HepG2 (cell line): ENCODE results near the gene SLC13A2.

ENCODE experiments used
- ZFP62 ChIP-seq: sonication (generic); formaldehyde crosslinking; IDR thresholded peaks from 2 replicates; pipeline ENCODE4 v1.4.0; 2020; ENCODE audit warnings: missing genetic modification reagents
- ZNF224 ChIP-seq: sonication (generic); formaldehyde crosslinking; IDR thresholded peaks from 2 replicates; pipeline ENCODE4 v1.5.0; 2020; ENCODE audit warnings: mild to moderate bottlenecking, missing genetic modification reagents
- ZNF331 ChIP-seq: sonication (generic); formaldehyde crosslinking; IDR thresholded peaks from 2 replicates; pipeline ENCODE4 v1.4.0; 2020; ENCODE audit warnings: missing genetic modification reagents
- TF ChIP-seq, protein P1 (sequence below): sonication (generic); formaldehyde crosslinking; IDR thresholded peaks from 2 replicates; pipeline ENCODE4 v1.4.0; 2020; ENCODE audit warnings: missing genetic modification reagents
- TF ChIP-seq, protein P2 (sequence below): sonication (generic); formaldehyde crosslinking; IDR thresholded peaks from 2 replicates; pipeline ENCODE4 v1.5.0; 2020; ENCODE audit warnings: mild to moderate bottlenecking, missing genetic modification reagents, moderate library complexity
- TF ChIP-seq, protein P3 (sequence below): sonication (generic); formaldehyde crosslinking; conservative IDR thresholded peaks from 2 replicates; pipeline ENCODE4 v1.8.1; 2023; ENCODE audit warnings: missing genetic modification reagents
- TF ChIP-seq, protein P4 (sequence below): sonication (generic); formaldehyde crosslinking; IDR thresholded peaks from 2 replicates; pipeline ENCODE4 v1.4.0; 2020; ENCODE audit warnings: missing genetic modification reagents, borderline replicate concordance

DNA sequence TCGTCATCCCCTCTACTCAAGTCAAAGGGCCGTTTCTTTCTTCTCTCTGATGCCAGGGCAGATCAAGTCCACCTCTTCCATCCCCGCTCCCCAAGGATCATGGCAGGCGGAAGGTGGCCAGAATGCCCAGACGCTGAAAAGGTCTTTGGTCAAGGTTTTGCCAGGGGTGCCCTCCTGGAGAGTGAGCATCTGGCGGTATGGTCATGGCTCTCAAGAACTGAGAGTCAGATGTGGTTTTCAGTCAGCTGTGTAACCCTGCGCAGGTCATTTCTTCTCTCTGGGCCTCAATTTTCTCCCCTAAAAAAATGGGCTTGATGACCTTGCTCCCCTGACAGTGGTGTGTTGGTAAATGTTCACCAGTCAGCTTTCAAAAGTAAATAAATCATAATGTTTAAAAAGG, 45.1 kb downstream of the SLC13A2 start:
- TF ChIP-seq, protein P1, sequence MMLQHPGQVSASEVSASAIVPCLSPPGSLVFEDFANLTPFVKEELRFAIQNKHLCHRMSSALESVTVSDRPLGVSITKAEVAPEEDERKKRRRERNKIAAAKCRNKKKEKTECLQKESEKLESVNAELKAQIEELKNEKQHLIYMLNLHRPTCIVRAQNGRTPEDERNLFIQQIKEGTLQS (CRISPR knock-in tag): no peak
- TF ChIP-seq, protein P2, sequence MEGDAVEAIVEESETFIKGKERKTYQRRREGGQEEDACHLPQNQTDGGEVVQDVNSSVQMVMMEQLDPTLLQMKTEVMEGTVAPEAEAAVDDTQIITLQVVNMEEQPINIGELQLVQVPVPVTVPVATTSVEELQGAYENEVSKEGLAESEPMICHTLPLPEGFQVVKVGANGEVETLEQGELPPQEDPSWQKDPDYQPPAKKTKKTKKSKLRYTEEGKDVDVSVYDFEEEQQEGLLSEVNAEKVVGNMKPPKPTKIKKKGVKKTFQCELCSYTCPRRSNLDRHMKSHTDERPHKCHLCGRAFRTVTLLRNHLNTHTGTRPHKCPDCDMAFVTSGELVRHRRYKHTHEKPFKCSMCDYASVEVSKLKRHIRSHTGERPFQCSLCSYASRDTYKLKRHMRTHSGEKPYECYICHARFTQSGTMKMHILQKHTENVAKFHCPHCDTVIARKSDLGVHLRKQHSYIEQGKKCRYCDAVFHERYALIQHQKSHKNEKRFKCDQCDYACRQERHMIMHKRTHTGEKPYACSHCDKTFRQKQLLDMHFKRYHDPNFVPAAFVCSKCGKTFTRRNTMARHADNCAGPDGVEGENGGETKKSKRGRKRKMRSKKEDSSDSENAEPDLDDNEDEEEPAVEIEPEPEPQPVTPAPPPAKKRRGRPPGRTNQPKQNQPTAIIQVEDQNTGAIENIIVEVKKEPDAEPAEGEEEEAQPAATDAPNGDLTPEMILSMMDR (CRISPR knock-in tag): no peak
- TF ChIP-seq, protein P3, sequence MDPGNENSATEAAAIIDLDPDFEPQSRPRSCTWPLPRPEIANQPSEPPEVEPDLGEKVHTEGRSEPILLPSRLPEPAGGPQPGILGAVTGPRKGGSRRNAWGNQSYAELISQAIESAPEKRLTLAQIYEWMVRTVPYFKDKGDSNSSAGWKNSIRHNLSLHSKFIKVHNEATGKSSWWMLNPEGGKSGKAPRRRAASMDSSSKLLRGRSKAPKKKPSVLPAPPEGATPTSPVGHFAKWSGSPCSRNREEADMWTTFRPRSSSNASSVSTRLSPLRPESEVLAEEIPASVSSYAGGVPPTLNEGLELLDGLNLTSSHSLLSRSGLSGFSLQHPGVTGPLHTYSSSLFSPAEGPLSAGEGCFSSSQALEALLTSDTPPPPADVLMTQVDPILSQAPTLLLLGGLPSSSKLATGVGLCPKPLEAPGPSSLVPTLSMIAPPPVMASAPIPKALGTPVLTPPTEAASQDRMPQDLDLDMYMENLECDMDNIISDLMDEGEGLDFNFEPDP: no peak
- no peak for TF ChIP-seq ZNF331 (CRISPR knock-in tag)
- TF ChIP-seq ZNF224 (CRISPR knock-in tag): no peak
- TF ChIP-seq, protein P4, sequence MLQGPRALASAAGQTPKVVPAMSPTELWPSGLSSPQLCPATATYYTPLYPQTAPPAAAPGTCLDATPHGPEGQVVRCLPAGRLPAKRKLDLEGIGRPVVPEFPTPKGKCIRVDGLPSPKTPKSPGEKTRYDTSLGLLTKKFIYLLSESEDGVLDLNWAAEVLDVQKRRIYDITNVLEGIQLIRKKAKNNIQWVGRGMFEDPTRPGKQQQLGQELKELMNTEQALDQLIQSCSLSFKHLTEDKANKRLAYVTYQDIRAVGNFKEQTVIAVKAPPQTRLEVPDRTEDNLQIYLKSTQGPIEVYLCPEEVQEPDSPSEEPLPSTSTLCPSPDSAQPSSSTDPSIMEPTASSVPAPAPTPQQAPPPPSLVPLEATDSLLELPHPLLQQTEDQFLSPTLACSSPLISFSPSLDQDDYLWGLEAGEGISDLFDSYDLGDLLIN (CRISPR knock-in tag): no peak
- TF ChIP-seq ZFP62: no peak
